Left ventricle myocardium superior (tissue), 1 donor: Measurements from ENCODE around the gene SPRN. TPM values are rescaled to one million over a fixed set of nuclear protein-coding genes. Genes with fewer than 3 reads are reported as not detected.
"Not testable (repeated sequence)": the region's sequence is repeated elsewhere in the genome, so short reads cannot be mapped to it uniquely, and the experiment has no call there.

ENCODE experiments used
- ATAC-seq: fragments of 200-7000 bp; cut with Tn5 transposase; one replicate; pipeline ENCODE4 v1.9.1; 2020; ENCODE audit warnings: mild to moderate bottlenecking, moderate library complexity
- DNase-seq: peaks from one replicate; pipeline ENCODE4 v3.0.0-alpha.2; 2020
- intact Hi-C: fragments of 100-400 bp; cut with micrococcal nuclease; formaldehyde crosslinking; loops from one replicate; pipeline ENCODE4 v1.11.0; 2022
- total RNA-seq: library from RNA; stranded (reverse); fragmentation: NEBNext Ultra II Directional; extraction: Animal tissue kit (Norgen Biotek cat#: 25700); gene quantifications from one replicate; pipeline ENCODE4 v1.2.1, GENCODE V29; 2021
- donor health status: DM: no; HTN: yes; CAD: no; lungs with severe emphysema.

The SPRN gene
- total RNA-seq, 1 donor from 2014 or later: not detected

DNA sequence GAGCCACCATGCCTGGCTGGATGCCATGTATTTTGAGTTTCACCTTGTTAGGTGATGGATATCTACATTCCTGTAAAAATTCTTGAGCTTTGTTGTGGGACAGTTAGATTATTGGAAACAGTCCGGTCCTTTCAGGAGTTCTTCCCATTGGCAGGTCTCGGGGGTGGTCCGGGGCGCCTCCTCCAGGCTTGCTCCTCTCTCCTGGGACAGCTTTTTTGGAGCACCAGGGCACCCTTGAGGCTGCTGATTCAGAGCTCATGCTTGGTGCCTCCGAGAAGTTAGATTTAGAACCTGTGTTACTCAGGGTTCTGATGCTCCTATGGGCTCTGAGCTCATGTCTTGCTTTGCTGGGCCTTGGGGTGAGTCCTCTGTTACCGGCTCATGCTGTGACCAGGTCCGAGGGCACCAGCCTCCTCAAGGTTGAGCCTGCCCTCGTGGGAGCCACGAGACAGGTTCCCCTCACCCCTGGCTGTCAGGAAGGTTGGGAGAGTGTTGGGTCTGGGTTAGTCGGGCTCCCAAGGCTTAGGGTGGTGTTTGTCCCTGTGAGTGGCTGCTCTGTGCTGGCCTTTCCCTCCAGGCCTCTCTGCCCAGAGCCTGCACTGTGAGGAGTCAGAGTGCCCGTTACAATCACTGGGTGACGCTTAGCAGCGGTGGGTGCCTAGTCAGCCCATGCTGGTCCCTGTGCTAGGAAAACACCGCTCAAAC is 6.0 kb downstream of the SPRN start:
- ATAC-seq: no peak

DNA sequence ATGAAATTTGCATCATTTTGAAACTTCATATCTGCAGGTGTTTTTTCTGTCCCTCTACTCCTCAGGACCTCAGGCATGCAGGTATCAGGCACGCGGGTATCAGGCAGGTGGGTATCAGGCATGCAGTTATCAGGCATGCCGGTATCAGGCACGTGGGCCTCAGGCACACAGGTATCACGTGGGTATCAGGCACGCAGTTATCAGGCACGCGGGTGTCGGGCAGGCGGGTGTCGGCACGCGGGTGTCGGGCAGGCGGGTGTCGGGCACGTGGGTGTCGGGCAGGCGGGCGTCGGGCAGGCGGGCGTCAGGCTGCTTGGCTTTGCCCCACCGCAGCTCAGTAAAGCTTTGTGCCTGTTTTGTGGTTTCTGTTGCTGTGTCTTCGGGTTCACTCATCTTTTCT is 8.7 kb downstream of the SPRN start:
- no peak for ATAC-seq
- intact Hi-C loops: no loop called here
- DNase-seq: no peak

More for the DNA sequence above, 6.0 kb downstream of the SPRN start:
- no peak for DNase-seq
- intact Hi-C loops: no loop called here

DNA sequence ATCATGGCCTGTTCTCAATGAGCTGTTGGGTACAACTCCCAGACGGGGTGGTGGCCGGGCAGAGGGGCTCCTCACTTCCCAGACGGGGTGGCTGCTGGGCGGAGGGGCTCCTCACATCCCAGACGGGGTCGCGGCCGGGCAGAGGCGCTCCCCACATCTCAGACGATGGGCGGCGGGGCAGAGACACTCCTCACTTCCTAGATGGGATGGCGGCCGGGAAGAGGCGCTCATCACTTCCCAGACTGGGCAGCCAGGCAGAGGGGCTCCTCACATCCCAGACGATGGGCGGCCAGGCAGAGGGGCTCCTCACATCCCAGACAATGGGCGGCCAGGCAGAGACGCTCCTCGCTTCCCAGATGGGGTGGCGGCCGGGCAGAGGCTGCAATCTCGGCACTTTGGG is 10.0 kb downstream of the SPRN start:
- intact Hi-C loops, ATAC-seq, DNase-seq: not testable (repeated sequence)

DNA sequence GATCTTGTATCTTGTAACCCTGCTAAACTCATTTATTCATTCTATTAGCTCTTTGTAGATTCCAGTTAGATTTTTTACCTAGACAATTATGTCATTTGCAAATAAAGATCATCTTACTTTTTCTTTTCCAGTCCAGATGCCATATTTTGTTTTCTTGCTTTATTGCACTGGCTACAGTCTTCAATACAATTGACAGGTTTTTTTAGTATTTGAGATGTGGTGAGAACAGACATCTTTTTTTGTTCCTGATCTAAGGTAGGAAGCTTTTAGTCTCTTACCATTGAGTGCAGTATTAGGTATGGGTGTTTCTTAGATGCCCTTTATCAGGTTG is 12.1 kb downstream of the SPRN start:
- no peak for DNase-seq
- no peak for ATAC-seq
- intact Hi-C loops: no loop called here

DNA sequence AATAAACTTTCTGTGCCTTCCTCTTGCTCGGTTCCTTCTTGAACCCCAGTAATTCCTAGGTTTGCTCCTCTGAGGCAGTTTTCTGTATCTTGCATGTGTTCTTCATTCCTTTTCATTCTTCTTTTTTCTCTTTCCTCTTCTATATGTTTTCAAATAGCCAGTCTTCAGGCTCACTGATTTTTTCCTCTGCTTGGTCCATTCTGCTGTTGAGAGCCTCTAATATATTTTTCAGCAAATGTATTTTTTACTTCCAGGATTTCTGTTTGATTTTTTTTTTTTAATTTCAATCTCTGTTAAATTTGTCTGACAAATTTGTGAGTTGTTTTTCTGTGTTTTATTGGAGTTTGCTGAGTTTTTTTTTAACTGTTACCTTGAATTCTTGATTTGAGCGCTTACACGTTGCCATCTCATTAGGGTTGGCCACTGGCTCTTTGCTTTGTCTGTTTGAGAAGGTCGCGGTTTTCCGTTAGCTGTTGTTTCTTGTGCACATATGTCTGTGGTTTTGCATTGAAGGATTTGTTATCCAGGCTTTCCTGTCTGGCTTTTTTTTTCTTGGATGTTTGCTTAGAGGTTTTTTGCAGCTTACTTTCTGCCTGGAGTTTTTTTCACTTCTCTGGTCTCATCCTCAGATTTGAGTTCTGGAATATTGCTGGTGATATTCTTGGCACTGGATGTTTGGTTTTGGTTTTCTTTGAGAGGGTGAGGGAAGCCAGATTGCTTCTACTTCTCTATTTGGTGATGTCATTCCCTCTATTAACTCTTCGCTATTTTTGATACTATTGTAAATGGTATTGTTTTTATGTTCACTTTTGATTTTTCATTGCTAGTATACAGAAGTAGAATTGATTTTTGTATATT is 12.7 kb downstream of the SPRN start:
- DNase-seq (no peak), ATAC-seq (no peak)
- intact Hi-C loops: no loop called here

DNA sequence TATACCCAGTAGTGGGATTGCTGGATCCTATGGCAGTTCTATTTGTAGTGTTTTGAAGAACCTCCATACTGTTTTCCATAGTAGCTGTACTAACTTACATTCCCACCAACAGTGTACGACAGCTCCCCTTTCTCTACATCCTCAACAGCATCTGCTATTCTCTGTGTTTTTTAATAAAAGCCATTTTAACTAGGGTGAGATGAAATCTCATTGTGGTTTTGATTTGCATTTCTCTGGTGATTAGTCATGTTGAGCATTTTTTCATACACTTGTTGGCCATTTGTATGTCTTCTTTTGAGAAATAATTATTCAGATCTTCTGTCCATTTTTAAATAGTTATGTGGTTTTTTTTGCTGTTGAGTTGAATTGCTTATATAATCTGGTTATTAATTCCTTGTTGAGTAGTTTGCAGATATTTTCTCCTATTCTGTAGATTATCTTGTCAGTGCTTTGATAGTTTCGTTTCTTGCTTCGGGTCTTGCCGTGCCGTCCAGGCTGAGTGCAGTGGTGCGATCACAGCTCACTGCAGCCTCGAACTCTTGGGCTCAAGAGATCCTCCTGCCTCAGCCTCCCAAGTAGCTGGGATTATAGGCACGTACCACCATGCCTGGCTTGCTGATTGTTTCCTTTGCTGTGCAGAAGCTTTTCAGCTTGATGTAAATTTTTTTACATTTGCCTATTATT is 18.4 kb downstream of the SPRN start:
- DNase-seq: no peak
- intact Hi-C loops: no loop called here
- no peak for ATAC-seq

DNA sequence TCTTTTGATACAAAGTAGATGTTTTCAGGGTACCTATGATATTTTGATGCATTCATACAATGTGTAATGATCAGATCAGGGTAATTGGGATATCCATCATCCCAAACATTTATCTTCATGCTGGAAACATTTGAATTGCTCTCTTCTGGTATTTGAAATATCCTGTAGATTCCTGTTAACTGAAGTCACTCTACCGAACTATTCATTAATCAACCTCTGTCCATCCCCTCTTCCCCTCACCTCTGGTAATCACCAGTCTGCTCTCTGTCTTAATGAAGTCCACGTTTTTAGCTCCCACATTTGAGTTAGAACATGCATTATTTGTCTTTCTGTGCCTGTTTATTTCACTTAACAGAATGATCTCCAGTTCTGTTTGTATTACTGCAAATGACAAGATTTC is 19.2 kb downstream of the SPRN start:
- no peak for ATAC-seq
- DNase-seq: no peak
- intact Hi-C loops: no loop called here

DNA sequence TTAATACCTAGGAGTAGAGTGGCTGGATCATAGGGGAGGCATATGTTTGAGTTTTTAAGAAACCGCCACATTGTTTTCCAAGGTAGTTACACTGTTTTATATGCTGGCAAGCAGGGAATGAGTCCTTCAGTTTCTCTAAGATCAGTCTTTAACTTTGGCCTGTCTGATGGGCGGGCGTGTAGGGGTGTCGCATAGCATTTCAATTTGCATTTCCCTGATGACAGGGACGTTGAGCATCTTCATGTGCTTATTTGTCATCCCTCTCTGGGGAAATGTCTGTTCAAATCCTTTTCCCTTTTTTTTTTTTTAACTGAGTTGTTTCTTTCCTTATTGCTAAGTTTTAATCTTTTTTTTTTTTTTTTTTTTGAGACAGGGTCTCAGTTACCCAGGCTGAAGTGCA is 20.6 kb downstream of the SPRN start:
- intact Hi-C loops: no loop called here
- DNase-seq: no peak
- no peak for ATAC-seq

DNA sequence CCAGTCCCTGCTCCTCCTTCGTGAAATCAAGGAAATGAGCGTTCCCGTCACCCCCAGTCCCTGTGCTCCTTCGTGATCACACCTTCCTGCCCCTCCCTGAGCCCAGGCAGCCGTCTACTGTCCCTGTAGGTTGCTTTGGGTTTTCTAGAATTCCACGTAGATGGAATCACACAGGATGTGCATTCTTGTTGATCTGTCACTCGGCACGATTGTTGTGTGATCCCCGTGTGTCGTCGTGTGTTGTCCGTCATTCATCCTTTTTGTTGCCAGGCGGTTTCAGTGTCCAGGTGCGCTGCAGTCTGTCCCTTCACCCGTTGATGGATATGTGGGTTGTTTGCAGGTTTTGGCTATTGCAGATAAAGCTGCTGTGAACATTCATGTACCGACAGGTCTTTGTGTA is 21.1 kb downstream of the SPRN start:
- intact Hi-C loops: no loop called here

DNA sequence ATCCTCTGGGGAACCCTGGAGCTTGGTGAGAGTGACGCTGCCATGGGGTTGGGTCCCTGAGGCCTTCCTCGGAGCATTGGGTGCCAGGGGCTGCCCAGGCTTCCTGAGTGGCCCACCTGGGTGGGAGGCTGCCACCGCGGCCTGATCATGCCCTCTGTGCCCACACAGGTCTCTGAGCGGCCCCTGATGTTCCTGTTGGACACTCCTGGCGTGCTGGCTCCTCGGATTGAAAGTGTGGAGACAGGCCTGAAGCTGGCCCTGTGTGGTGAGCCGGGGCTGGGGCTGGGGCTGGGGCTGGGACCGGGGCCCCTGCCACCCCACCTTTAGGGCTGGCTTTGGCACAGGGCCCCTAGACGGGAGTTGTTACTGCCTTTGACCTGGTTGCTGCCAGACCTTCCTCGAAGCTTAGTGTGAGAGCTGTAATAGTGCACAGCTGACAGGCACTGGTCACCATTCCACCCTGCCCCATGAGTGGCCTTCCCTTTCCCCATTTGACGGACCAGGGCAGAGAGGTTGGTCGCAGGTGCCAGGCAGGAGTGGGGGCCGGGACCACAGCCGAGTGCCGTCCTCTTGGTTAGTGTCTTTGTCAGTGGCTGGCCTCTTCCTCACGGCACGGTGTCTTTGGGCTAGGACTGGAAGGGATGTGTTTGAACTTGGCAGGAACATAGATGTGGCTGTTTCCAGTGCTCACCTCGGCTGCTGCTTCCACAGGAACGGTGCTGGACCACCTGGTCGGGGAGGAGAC is 22.3 kb downstream of the SPRN start:
- no peak for ATAC-seq
- no peak for DNase-seq

More for the DNA sequence above, 21.1 kb downstream of the SPRN start:
- DNase-seq (no peak), ATAC-seq (no peak)

DNA sequence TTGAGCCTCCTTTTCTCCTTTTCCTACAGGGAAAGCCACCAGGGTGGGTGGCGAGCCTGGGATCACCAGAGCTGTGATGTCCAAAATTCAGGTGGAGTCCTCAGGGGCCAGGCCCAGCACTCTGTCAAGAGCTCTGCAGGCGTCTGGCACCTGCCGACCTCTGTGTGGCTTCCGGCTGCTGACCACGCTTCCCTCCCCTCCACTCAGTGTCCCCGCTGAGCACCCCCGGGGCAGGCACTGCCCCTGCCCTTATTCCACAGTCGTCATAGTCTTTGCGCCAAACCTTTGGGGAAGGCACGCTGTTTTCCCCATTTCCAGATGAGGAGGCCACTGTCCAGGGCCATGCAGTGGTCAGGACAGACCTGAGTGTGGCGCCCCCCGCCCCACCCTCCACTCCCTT is 22.9 kb downstream of the SPRN start:
- ATAC-seq: no peak
- DNase-seq: no peak

More for the DNA sequence above, 22.3 kb downstream of the SPRN start:
- intact Hi-C loops: no loop called here

DNA sequence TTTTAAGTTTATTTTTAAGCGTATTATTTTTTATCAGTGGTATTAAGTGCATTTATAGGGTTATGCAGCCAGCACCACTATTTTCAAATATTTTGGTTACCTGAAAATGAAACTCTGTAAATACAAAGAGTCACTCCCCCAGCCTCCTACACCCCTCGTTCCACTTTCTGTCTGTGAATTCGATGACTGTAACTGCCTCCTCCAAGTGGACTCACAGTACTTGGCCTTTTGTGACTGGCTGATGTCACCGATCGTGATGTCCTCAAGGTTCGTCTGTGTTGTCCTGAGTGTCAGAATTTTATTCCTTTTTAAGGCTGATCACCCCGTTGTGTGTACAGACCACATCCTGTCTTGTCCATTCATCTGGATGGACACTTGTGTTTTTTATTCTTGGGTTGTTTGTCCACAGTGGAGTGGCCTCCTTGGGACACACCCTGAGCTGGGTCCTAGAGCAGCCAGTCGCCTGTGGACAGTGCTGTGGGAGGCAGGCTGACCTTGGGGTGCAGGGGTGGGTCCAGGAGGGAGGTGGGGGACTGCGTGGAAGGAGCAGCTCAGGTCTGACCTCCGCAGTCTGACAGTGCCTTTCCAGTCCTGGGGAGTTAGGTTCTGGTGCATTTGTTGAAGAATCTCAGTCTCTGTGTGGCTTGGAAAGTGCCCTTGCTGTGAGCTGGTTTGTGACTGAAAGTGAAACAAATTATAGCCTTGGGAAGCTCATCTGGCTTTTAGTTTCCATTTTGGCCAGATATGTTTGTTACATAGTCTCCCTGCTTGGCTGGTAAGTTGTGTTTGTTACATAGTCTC is 23.6 kb downstream of the SPRN start:
- intact Hi-C loops: no loop called here
- ATAC-seq (no peak), DNase-seq (no peak)

More for the DNA sequence above, 22.9 kb downstream of the SPRN start:
- intact Hi-C loops: no loop called here

DNA sequence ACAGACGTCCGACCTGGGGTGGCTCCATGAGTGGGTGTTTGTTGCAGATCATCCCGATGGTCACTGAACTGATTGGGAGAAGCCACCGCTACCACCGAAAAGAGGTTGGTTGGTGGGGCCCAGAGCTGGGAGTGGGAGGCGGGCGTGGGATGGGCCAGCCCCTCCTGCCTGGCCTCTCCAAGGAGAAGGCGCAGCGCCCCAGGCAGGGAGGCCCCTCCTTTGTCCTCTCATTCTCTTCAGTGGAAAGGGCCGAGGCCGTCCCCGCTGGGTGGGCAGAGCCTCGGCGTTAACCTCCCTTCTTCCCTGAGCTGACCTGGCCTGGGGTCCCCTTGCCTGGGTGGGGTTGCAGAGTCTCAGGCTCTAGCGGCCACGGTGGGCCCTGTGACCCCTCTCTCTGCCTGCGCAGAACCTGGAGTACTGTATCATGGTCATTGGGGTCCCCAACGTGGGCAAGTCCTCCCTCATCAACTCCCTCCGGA is 25.3 kb downstream of the SPRN start:
- ATAC-seq (no peak), DNase-seq (no peak)
- intact Hi-C loops: no loop called here

DNA sequence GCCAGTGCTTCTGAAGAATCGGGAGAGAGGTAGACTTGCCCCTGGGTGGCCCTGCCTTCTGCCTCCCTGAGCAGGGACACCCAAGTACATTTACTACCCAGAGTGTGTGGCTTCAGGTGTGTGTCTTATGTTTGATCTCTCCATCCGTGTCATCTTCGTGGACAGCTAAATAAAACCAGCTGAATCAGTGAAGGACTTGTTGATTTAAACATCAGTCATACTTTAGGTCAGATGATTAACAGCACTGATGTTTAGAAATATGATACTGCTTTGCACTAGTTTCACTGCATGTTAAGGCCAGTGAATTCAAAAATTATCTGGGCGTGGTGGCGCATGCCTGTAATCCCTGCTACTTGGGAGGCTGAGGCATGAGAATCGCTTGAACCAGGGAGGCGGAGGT is 26.5 kb downstream of the SPRN start:
- ATAC-seq: no peak
- intact Hi-C loops: no loop called here
- DNase-seq: no peak

DNA sequence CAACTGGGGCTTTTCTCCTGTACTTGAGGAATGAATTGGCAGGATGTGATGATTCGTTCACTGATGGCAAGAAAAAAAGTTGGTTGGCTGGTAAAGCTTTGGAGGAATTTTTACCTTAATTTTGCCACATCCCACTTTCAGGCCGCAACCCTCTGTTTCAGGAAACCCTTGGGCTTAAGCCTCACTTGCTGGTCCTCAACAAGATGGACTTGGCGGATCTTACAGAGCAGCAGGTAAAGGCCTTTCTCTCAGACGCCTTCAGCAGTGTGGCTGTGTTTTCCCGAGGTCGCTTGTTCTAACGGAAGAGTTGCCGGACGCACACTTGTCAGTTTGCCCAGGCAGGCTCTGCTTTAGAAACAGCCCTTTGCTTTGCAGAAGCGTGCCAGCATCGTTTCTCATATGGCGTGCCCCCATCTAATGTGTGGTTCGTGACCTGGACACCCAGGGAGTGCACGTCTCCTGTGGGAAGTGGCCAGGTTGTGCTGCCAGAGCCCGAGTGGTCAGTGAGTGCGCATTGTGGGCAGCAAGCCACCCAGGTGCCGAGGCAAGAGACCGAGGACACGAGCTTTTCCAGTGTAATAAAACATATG is 28.3 kb downstream of the SPRN start:
- ATAC-seq: no peak
- DNase-seq: no peak
- intact Hi-C loops: no loop called here

DNA sequence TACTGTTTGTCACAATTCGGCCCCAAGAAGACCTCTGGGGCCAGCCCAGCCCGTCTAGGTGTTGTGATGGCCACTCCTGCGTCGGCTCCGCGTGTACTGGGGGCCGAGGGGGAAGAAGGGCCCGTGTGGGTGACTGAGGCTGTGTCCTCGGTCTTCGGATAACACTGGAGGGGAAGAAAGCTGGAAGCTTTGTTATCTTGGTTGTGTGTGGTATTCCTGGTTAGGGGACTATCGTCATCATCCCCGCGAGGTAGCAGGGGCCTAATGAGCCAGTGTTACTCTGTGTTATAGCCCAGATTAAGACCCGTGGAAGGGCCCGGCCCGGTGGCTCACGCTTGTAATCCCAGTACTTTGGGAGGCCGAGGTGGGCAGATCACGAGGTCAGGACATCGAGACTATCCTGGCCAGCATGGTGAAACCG is 29.6 kb downstream of the SPRN start:
- no peak for DNase-seq
- intact Hi-C loops: no loop called here
- no peak for ATAC-seq

DNA sequence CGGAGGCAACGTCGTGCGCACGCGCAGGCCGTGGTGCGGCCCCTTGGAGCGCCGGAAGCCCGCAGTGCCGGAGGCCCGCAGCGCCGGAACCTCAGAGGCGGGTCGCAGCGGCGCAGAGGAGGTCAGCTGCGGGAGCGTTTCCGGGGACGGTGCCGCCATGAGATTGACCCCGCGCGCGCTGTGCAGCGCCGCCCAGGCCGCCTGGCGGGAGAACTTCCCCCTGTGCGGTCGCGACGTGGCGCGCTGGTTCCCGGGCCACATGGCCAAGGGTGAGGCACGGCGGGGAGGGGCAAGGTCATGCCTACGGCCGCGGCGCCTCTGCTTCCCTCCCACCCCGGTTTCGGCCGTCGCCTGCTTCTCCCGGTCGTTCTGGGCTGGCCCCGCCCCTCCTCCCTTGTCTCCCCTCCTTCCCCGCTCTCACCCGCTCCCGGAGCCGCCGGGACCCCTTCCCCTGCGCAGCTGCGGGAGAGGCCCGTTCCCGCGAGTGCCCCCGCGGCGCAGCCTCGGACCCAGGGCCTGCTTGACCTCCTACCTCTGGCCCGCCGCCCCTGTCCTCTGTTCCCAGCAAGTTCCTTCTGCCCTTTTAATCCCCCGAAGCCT is 30.3 kb downstream of the SPRN start, which contains the start of gene MTG1:
Gene MTG1 (plus strand): TSS at position 94 of the 600 bp plus-strand sequence. CDS start 64 bp downstream, at position 158.
- ATAC-seq: peak; percentile 98
- DNase-seq: peak; percentile 98
- intact Hi-C loops: no loop called here
